Measurements from ENCODE around the gene TMEM61. TPM values are rescaled to one million over a fixed set of nuclear protein-coding genes. Genes with fewer than 3 reads are reported as not detected.

TMEM61 gene
- total RNA-seq, 1 donor from 2014 or later = 2.9 TPM

GRCh38 chr1:54996359-54996868 lies 16.0 kb downstream of the TMEM61 start:
- TF ChIP-seq, protein P1, sequence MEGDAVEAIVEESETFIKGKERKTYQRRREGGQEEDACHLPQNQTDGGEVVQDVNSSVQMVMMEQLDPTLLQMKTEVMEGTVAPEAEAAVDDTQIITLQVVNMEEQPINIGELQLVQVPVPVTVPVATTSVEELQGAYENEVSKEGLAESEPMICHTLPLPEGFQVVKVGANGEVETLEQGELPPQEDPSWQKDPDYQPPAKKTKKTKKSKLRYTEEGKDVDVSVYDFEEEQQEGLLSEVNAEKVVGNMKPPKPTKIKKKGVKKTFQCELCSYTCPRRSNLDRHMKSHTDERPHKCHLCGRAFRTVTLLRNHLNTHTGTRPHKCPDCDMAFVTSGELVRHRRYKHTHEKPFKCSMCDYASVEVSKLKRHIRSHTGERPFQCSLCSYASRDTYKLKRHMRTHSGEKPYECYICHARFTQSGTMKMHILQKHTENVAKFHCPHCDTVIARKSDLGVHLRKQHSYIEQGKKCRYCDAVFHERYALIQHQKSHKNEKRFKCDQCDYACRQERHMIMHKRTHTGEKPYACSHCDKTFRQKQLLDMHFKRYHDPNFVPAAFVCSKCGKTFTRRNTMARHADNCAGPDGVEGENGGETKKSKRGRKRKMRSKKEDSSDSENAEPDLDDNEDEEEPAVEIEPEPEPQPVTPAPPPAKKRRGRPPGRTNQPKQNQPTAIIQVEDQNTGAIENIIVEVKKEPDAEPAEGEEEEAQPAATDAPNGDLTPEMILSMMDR (IDR thresholded peaks at IDR 0.05; ENCODE audit: insufficient read depth, low read length, severe bottlenecking) = peak; percentile 87
- DNase-seq (ENCODE audit: low read depth) (peak; percentile 41), FAIRE-seq (no peak)
- Histone ChIP-seq H3K4me3 (ENCODE audit: low read depth, low read length) (no peak overlapping the region), H3K27me3 (ENCODE audit: control insufficient read depth, insufficient read depth, low read length) (no peaks in the 10 kb centered on the region), H3K36me3 (ENCODE audit: control insufficient read depth, insufficient read depth, low read length) (no peaks in the 10 kb centered on the region)

DNA sequence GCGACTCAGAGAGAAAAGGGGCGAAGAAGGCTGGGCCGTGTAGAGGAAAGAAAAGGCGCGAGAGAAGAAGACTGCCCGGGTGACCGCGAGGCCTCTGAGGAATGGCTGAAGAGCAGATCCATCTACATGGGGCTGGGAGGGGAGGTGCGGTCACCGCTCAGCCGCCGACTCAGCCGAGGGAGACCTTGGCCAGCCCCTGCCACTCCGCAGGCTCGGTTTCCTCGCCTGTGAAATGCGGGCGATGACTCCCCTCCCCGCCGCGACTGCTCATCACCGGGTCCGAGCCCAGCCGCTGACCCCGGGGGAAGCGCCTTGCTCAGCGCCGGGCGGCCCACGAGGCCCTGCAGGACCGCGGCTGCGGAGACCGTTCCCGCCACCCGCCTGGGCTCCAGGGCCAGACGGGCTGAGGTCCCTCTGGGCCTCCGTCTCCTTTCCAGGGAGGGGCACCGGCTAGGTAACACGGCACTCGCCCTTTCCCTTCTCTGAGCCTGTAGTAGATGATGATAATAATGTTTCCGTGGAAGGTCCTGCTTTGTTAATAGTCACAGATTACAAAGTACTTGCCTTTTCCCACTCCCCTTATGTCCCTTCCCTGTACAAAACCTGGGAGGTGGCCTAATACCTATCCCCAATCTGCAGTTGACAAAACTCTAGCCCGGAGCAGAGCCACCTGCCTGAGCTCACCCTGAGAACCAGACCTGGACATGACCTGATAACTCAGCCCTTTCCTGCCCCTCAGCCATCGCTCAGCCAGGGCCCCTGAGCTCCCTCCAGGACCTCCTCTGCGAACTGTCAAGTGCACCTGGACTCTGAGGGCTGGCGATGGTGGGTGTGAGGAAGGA lies 16.7 kb downstream of the TMEM61 start:
- H3K4me3 ChIP-seq (ENCODE audit: low read depth, low read length) = no peak overlapping the region
- TF ChIP-seq, protein P1 (IDR thresholded peaks at IDR 0.05; ENCODE audit: insufficient read depth, low read length, severe bottlenecking) = no peak

DNA sequence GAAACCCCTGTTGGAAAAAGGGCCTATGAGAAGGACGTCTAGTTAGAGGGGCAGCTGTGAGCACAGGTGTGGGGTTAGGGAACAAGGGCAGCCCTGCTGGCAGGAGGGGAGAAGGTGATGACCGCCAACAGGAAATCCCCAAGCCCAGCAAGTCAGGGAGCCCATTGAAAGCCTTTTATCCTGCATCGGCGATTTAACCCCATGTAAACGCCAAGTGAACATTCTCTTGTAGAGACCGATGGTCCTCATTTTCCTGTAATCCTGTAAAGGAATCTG lies 17.2 kb downstream of the TMEM61 start:
- Histone ChIP-seq H3K27me3 (ENCODE audit: control insufficient read depth, insufficient read depth, low read length) (peaks cover 1% of the 10 kb centered on the region), H3K4me3 (ENCODE audit: low read depth, low read length) (no peak overlapping the region), H3K36me3 (ENCODE audit: control insufficient read depth, insufficient read depth, low read length) (no peaks in the 10 kb centered on the region)
- FAIRE-seq (no peak), DNase-seq (ENCODE audit: low read depth) (no peak)
- TF ChIP-seq, protein P1 (IDR thresholded peaks at IDR 0.05; ENCODE audit: insufficient read depth, low read length, severe bottlenecking) = no peak

More for the DNA sequence above, 16.7 kb downstream of the TMEM61 start:
- Histone ChIP-seq H3K27me3 (ENCODE audit: control insufficient read depth, insufficient read depth, low read length) (no peaks in the 10 kb centered on the region), H3K36me3 (ENCODE audit: control insufficient read depth, insufficient read depth, low read length) (no peaks in the 10 kb centered on the region)
- no peak for FAIRE-seq
- no peak for DNase-seq (ENCODE audit: low read depth)

GRCh38 chr1:54998100-54998499 lies 17.7 kb downstream of the TMEM61 start:
- no peaks in the 10 kb centered on the region for H3K36me3 ChIP-seq (ENCODE audit: control insufficient read depth, insufficient read depth, low read length)
- FAIRE-seq = peak; percentile 32
- TF ChIP-seq, protein P1 (IDR thresholded peaks at IDR 0.05; ENCODE audit: insufficient read depth, low read length, severe bottlenecking) = no peak
- no peak for DNase-seq (ENCODE audit: low read depth)
- H3K27me3 ChIP-seq (ENCODE audit: control insufficient read depth, insufficient read depth, low read length) = peaks cover 1% of the 10 kb centered on the region
- no peak overlapping the region for H3K4me3 ChIP-seq (ENCODE audit: low read depth, low read length)

DNA sequence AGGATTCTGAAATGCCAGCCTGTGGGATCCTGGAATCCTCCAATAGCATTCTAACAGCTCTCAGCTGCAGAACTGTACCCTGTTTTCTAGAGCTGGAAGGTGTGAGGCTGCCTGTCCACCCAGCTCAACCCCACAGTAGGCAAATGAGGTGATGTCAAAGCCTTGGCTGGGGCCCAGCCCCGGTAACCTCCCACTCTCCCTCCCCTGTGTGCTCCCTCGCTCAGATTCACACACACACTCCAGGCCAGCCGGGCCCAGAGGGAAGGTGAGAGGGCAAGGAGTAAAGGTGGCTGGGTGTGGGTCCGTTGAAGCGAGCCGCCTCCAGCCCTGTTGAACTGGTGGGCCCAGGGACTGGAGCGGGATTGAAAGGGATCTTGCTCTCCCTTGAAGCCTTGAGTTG lies 18.2 kb downstream of the TMEM61 start, which contains the start of gene BSND:
TSS of gene BSND (plus strand) at position 257 of the 400 bp plus-strand sequence. CDS start 254 bp downstream, outside the sequence.
- Histone ChIP-seq H3K4me3 (ENCODE audit: low read depth, low read length) (no peak within 1 kb of the TSS), H3K36me3 (ENCODE audit: control insufficient read depth, insufficient read depth, low read length) (no peaks in the 10 kb centered on the region), H3K27me3 (ENCODE audit: control insufficient read depth, insufficient read depth, low read length) (peaks cover 1% of the 10 kb centered on the region)
- FAIRE-seq (no peak), DNase-seq (ENCODE audit: low read depth) (no peak)
- TF ChIP-seq, protein P1 (IDR thresholded peaks at IDR 0.05; ENCODE audit: insufficient read depth, low read length, severe bottlenecking) = no peak
